Measurements from ENCODE around the gene TCERG1L.

Gene TCERG1L

GRCh38 chr10:131049016-131049415, 262.5 kb downstream of the TCERG1L start:
- no peak for DNase-seq

- DNase-seq, result no peak
These were observed 262.9 kb downstream of the TCERG1L start for GRCh38 chr10:131048606-131049005.

- no peak for DNase-seq
These were observed 264.0 kb downstream of the TCERG1L start for GRCh38 chr10:131047501-131047900.

- DNase-seq, result no peak
These were observed 265.3 kb downstream of the TCERG1L start for GRCh38 chr10:131046194-131046593.

GRCh38 chr10:131044379-131045111, 267.0 kb downstream of the TCERG1L start:
- no peak for DNase-seq

- DNase-seq, result no peak
These were observed 268.4 kb downstream of the TCERG1L start for GRCh38 chr10:131043039-131043691.

Measured in 8988T (cell line).